IPS DF 4.7 (cell line): ENCODE results near the gene FAM83C.

Experiments
- DNase-seq: peaks from one replicate; pipeline ENCODE4 v3.0.0-alpha.2; 2013; ENCODE audit warnings: low spot score; ENCODE audit errors: extremely low read depth

Gene FAM83C

GRCh38 chr20:35291654-35292503 is at the start of gene FAM83C:
FAM83C (minus strand) TSS chr20:35292425; CDS start chr20:35292304, 121 bp downstream.
- DNase-seq = no peak

GRCh38 chr20:35341366-35342028 is 49.3 kb upstream of the FAM83C start:
- no peak for DNase-seq

- no peak for DNase-seq
Measured at GRCh38 chr20:35340436-35340835, 48.2 kb upstream of the FAM83C start.

DNA sequence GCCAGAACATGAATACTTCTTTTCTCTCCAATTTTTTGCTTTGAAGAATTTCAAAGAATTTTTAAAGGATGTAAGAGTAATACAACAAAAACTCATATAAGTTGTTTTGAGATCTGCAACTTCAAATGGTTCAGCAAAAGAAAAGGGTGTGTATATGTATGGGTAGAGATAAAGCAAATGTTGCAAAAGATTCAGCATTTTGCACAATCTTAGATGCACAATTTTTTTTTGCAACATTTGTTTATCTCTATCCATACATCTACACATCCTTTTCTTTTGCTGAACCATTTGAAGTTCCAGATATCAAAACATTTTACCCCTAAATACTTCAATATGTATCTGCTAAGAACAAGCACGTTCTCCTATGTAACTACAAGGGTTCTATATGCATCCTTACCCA is 47.4 kb upstream of the FAM83C start:
- DNase-seq = no peak

DNA sequence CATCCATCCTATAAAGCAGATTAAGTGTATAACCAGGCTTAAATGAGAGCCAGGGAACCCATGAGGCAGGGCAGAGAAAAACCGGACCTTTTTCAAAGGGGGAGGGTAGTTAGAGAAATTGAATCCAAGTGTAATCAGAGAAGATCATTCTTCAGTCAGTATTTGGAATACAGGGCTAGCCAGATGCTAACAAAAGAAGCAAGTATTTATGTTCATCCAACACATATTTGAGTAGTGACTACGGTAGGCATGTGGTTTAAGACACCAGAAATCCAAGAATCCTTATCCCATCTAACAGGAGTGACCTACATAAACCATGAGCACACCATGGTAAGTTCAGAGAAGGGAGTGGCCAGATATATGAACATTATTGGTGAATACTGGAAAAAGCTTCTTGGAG is 46.8 kb upstream of the FAM83C start:
- DNase-seq = no peak

DNA sequence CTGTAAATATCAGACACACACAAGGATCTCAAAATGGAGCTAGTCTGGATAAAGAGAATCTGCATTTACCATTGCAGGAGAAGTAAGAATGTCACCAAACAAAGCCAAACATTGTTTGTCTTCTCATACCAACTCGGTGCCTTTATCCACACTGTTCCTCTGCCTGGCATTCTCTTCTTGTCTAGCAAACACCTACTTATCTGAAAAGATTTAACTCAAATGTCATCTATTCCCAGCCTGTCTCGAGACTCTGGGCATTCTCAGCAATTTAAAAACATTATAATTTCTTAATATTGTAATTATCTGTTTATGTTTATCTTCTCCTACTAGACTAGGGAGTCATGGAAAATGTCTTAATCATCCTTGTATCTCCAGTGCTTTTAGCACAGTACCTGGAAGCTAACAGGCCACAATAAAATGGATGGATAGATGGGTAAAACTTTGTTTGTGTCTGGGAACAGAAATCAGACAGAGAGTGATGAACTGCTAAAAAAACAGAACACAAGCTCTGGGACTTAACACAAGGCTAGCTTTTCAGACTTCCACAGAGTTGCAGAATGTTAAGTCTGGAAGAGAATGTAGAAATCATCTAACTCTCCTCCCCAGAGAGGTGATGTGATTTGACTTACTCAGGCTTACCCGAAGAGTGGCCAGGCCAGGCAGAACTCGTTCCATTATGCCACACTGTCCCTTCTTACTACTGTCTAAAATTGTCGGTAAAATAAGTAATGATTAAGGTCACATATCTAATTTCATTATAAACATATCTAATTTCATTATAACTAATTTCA is 42.3 kb upstream of the FAM83C start:
- no peak for DNase-seq

DNA sequence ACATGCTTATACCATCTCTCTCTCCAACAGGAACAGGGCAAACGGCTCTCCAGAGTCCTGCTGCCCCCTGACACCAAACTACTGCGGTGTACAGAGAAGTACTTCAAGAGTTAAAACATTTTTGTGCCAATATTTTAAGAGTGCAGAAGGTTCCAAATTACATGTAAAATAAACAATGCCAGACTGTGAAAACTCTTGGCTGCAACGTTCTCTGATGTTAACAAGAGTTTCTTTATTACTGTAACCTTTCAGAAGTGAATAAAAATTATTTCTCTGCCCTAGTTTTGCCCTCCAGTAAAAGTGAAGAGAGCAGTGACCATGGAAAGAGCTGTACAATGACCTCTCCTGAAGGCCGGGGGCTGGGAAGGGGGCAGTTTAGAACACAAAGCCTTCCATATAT is 41.4 kb upstream of the FAM83C start:
- DNase-seq = no peak

DNA sequence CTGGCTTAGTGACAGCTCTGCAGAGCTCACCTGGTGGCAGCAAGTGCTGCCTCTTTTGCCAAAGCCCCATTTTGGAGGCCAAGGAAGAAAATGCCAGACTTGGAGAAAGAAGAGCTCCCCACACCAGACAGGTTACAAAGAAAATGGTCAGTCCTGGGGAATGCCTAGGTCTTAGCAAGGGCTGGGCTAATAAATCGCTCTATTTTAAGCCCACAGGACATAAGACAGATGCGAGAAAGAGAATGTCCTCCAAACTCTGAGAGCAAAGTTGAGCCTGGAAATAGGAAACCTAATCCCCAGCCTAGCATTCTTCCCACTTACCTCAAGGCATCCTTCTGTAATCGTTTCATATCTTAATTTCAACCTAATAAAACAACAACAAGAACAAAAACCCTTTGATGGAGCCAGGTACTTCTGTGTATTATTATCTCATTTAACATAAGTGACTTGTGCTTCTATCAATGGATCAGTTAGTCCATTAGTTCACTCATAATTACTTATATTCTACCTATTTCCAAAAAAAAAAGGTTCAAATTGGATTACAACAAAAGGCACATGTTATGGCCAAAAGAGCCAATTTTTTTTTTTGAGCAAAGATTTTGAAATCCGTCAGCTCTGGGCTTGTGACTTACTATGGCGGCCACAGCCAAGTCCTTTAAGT is 40.4 kb upstream of the FAM83C start:
- DNase-seq = no peak

- peak; percentile 56 for DNase-seq
Measured at GRCh38 chr20:35329435-35330139, 37.4 kb upstream of the FAM83C start.

DNA sequence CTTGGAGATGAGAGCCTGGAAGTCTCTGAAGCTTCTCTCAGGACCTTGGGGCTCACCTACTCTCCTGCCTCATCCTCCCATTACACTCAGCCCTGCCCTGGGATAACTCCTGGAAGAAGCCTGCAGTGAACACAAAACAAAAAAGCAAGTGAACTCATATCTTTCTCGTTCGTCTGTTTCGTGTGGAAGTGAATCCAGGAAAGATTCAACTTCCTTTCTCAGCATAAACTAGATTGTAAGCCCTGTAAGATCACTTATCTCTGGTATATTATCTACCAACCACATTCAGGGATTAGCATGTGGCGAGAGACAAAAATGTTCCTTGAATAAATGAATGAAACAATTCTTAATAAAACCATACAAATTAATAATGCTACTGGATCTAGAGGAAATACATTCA is 36.5 kb upstream of the FAM83C start:
- no peak for DNase-seq

GRCh38 chr20:35328095-35328685 is 36.0 kb upstream of the FAM83C start:
- no peak for DNase-seq

DNA sequence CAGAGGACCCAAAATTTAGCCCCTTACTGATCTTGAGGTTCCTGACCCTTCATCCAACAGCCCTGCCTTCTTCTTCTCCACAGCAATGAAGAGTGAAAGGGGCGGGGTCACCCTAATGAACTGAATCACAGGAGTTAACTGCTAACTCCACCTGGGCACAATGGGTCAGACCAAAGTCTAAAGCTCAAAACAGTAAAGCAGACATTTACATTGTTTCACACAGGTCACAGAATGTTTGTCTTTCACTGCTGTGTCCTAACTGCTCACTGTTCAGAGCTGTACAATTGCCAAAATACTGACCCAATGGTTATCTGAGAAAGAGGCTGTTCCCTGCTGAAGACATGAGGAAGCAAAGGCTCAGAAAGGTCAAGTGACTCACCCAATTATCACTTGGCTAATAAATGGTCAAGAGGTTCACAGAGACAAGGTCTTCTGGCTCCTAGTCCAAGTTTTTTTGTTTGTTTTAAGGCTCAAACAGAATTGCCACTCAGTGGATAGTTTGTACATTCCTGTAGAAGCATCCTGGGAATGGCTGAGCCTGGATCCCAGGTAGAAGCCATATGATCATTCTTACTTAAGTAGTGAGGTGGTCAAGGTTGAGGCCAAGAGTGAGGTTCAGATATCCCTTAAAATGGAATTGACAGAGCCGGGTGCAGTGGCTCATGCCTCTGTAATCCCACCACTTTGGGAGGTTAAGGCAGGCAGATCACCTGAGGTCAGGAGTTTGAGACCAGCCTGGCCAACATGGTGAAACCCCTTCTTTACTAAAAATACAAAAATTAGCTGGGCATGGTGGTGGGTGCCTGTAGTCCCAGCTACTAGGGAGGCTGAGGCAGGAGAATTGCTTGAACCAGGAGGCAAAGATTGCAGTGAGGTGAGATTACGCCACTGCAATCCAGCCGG is 35.1 kb upstream of the FAM83C start:
- DNase-seq = no peak

DNA sequence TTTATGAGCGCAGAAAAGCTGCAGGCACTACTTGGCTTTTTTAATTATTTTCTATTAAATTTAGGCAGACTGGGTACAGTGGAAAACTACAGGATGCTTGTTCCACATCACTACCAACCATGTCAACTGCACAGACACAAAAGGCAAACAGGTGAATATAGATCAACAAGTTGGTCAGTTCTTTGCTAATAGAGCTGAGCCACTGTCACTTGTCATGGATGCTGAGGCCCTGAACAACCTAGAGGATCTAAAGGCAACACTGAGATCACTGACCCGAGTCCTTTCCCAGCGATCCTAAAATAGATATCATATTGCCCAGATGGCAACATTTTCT is 34.5 kb upstream of the FAM83C start:
- DNase-seq = no peak

DNA sequence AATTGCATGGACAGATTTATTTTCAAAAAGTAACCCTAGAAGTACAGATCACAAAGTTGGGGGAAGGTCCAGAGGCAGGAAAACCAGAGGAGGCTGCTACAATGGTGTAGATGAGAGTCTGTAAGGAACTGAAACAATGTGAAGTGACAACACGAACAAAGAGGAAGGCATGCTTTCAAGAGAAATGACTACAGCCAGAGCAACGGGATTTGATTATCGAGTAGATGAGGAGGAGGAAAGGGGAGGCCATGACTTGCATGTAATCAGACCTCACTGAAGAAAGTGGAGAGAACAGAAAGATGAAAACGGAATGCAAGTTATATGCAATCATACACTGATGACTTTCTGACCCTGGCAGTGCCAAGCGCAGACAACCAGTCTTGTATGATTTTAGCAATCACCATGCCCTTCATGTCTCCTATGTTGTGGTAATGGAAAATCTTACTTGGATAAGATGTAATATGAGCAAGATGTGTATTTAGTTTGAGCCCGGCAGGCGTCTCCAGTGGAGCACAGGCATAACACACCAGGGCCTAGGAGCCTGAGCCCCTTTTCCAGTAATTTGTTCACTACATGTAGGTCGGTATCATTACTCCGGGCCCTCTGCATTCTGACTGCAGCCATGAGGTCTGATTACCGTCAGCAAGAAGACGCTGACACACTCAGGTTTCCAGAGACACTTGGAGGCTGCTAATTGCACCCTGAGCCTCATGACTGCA is 34.0 kb upstream of the FAM83C start:
- DNase-seq = no peak

DNA sequence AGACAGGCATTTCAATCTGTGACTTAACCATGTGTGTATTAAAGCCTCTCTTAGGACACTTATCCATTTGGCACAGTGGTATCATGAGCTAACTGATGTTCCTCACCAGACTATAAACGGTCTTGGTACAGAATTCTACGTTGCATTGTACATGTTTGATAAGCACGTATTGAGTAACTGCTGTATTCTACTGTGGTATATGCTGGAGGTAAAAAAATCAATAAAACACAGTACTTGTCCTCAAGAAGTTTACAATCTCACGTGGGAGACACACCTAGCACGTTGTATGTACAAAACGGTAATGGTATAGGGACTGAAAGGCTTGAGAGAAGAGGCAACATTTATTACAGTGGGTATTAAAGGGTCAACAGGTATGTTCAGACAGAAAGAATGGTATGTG is 33.2 kb upstream of the FAM83C start:
- DNase-seq = no peak

DNA sequence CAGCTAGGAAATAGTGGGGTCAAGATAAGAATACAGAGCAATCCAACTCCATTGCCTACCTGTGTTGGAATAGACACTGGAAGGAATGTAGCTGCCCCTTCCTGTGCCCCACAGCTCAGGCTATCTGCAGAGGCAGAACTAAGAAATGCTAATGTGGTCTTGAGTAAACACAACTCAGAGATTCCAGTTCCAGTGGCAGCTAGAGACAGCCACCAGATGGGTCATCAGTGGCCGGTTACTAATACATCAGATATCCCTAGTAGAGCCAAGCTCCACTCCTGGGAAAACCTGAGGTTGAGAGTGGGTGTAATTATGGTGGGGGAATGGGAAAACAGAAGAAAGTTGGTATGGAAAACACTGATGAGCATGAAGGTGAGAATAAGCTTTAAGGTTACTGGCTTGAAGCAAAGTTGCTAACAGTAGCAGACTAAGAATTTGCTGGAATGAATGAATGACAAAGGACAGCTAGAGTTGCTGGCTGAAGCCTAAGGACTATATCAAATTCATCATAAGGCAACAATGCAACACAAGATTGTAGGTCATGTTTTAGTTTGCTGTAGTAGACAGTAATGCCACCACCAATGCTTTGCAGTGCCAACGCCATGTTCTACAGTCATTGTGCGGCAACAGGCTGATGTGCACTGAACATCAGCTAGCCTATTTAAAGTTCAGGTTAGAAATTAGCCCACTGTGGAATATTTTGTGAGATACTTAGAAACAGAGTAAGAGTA is 28.3 kb upstream of the FAM83C start:
- DNase-seq = no peak

GRCh38 chr20:35319871-35320197 is 27.6 kb upstream of the FAM83C start:
- DNase-seq = no peak

DNA sequence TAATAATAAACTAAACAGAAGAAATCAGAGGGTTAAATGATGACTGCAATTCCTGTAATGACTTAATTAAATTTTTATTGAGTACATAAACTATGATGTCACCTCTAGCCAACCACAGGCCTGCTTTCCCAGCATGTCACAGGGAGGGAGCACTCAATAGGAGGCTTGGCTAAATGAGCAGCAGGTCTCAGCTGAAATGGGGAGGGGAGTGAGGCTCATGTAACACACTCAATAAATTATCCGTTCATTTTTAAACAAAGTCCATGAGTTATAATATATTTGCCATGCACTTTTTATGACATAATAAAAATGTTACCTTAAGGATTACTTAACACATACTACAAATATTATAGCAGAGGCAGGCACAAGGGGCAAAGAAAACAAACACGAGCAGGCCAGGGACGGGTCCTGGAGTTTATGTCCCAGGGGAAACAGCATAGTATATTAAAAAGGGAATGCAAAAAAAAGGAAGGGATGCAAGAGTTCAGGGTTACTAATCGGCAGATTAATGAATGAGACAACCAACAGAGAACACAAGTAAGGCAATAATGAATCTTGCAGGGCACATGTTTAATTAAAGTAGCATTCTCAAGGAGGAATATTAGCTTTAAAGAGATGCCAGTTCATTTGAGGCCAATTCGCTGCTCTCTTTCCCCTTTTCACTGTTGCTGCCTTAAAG is 27.1 kb upstream of the FAM83C start:
- no peak for DNase-seq
